ENCODE data around the gene GPR3. TPM values are rescaled to one million over a fixed set of nuclear protein-coding genes. Genes with fewer than 3 reads are reported as not detected.

The GPR3 gene
- total RNA-seq, 1 experiment from 2014 or later: 4.4 TPM

DNA sequence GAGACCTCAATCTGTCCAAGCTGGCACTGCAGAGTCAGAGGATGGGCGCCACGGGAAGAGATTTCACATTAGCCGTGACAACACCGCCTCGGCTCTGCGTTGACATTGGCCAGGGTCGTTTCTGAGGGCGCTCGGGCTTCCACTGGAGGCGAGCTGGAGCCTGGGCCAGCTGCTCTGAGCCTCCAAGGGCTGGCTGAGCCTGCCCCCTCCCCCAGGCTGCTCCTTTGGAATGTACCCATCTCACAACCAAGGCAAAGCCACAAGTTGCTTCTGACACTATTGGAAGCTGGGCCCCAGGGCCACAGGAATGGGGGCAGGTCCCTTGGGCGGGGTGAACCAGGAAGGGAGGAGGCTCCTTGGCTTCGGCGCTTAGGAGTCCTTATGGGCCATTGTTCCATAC lies 12.7 kb downstream of the GPR3 start:
- H2BK20ac ChIP-seq (ENCODE audit: low read depth, low read length, poor library complexity, severe bottlenecking): no peak overlapping the region
- Mint-ChIP-seq H3K27ac (peak overlapping the region in 1 of 3 experiments; percentile 88; a peak in 1 of 7 replicates), H3K4me3 (no peak overlapping the region), H3K4me1 (peaks cover 37 to 58% of the 10 kb centered on the region in 2 experiments), H3K27me3 (ENCODE audit: low read depth) (no peaks in the 10 kb centered on the region), H3K36me3 (ENCODE audit: insufficient read depth in 1 of 3, low read depth in 3 of 3) (peaks cover 9 to 24% (median 23%) of the 10 kb centered on the region in 3 experiments; a peak in 6 of 7 replicates), H3K9me3 (no peaks in the 10 kb centered on the region)
- H2BK12ac ChIP-seq (ENCODE audit: insufficient read length, low read depth, low read length): no peak overlapping the region
- H3T11ph ChIP-seq (ENCODE audit: low read length): no peak overlapping the region
- H3K4me2 ChIP-seq (ENCODE audit: insufficient read depth, insufficient read length, low read length): no peak overlapping the region
- no peak overlapping the region for H3K9ac ChIP-seq (ENCODE audit: extremely low read depth, insufficient read length, low read length)
- H3K23me2 ChIP-seq (ENCODE audit: insufficient read length, low read depth, low read length, poor library complexity, severe bottlenecking): no peaks in the 10 kb centered on the region
- H4K20me1 ChIP-seq (ENCODE audit: control insufficient read depth, insufficient read depth, insufficient read length): no peaks in the 10 kb centered on the region
- no peak overlapping the region for H3K4ac ChIP-seq (ENCODE audit: low read depth, low read length)
- H4K5ac ChIP-seq (ENCODE audit: insufficient read length, low read depth, low read length): no peak overlapping the region
- no peaks in the 10 kb centered on the region for H3K9me3 ChIP-seq (ENCODE audit: control insufficient read depth, low read depth, low read length)
- no peak overlapping the region for H2AK5ac ChIP-seq (ENCODE audit: insufficient read length, low read length)
- H3K27ac ChIP-seq (ENCODE audit: insufficient read length, low read depth, low read length): no peak overlapping the region
- H2AFZ ChIP-seq (ENCODE audit: low read length): no peak overlapping the region
- TF ChIP-seq, protein P1, sequence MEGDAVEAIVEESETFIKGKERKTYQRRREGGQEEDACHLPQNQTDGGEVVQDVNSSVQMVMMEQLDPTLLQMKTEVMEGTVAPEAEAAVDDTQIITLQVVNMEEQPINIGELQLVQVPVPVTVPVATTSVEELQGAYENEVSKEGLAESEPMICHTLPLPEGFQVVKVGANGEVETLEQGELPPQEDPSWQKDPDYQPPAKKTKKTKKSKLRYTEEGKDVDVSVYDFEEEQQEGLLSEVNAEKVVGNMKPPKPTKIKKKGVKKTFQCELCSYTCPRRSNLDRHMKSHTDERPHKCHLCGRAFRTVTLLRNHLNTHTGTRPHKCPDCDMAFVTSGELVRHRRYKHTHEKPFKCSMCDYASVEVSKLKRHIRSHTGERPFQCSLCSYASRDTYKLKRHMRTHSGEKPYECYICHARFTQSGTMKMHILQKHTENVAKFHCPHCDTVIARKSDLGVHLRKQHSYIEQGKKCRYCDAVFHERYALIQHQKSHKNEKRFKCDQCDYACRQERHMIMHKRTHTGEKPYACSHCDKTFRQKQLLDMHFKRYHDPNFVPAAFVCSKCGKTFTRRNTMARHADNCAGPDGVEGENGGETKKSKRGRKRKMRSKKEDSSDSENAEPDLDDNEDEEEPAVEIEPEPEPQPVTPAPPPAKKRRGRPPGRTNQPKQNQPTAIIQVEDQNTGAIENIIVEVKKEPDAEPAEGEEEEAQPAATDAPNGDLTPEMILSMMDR (conservative IDR thresholded peaks at IDR 0.05): no peak
- H4K8ac ChIP-seq (replicated peaks; ENCODE audit: insufficient read length, low read depth, low read length): no peak overlapping the region
- H2BK120ac ChIP-seq (ENCODE audit: low read depth, low read length, poor library complexity, severe bottlenecking): no peak overlapping the region
- no peak overlapping the region for H3K23ac ChIP-seq (ENCODE audit: insufficient read length, low read depth, low read length)
- peak overlapping the region; percentile 3 for H3K18ac ChIP-seq (ENCODE audit: insufficient read length, low read depth, low read length)
- H2BK5ac ChIP-seq (ENCODE audit: insufficient read length, low read length): no peak overlapping the region
- no peaks in the 10 kb centered on the region for H3K79me1 ChIP-seq (ENCODE audit: insufficient read depth, low read depth, low read length, poor library complexity, severe bottlenecking)
- DNase-seq: peak; percentile 83
- H3K56ac ChIP-seq (ENCODE audit: insufficient read length, low read depth, low read length): no peak overlapping the region
- no peak overlapping the region for H4K91ac ChIP-seq (ENCODE audit: insufficient read length, low read depth, low read length)
- no peaks in the 10 kb centered on the region for H3K27me3 ChIP-seq (ENCODE audit: insufficient read depth, low read length)
- no peaks in the 10 kb centered on the region for H3K79me2 ChIP-seq (ENCODE audit: insufficient read depth, low read length)
- peak overlapping the region; percentile 81; the same call in 1 of the 2 replicates for H3K14ac ChIP-seq (ENCODE audit: insufficient read depth, low read length)
- WGBS (ENCODE audit: extremely low coverage, insufficient read length, low lambda C conversion rate): no CpG with 5 or more reads among the region's 13 CpGs
- no peak overlapping the region for H2BK15ac ChIP-seq (ENCODE audit: low read depth, low read length)
- no peaks in the 10 kb centered on the region for H3K4me1 ChIP-seq (ENCODE audit: insufficient read depth, low read length)

Measured in H9 (cell line).